Fibroblast of the conjunctiva (primary cell): ENCODE data around the gene OR7G1.

ENCODE experiments used
- DNase-seq: peaks from one replicate; pipeline ENCODE4 v3.0.0-alpha.2; 2010; ENCODE audit warnings: low read depth

Gene OR7G1, protein sequence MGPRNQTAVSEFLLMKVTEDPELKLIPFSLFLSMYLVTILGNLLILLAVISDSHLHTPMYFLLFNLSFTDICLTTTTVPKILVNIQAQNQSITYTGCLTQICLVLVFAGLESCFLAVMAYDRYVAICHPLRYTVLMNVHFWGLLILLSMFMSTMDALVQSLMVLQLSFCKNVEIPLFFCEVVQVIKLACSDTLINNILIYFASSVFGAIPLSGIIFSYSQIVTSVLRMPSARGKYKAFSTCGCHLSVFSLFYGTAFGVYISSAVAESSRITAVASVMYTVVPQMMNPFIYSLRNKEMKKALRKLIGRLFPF

DNA sequence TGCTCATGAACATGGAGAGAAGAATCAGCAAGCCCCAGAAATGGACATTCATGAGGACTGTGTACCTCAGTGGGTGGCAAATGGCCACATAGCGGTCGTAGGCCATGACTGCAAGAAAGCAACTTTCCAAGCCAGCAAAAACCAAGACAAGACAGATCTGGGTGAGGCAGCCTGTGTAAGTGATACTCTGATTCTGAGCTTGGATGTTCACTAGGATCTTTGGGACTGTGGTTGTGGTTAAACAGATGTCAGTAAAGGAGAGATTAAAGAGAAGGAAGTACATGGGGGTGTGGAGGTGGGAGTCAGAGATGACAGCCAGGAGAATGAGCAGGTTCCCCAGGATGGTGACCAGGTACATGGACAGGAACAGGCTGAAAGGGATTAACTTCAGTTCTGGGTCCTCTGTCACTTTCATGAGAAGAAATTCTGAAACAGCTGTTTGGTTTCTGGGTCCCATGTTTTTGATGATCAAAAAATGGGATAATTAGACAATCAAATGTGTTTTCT is at the start of gene OR7G1:
OR7G1 (minus strand) TSS at position 457 of the 507 bp plus-strand sequence; CDS start at position 457, 0 bp downstream.
- DNase-seq, result no peak

DNA sequence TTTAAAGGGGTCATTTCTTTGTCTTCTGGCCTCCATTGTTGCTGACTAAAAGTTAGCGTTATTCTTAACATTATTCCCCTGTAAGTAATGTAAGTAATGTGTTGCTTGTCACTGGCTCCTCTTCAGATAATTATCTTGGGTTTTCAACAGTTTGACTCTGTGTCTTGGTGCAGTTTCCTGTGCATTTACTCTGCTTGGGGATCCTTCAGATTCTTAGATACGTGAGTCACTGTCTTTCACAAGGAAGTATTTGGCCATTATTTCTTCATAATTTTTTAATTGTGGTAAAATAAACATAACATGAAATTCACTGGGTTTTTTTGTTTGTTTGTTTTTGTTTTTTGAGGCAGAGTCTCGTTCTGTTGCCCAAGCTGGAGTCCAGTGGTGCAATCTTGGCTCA is 49.7 kb upstream of the OR7G1 start:
- DNase-seq, result no peak

DNA sequence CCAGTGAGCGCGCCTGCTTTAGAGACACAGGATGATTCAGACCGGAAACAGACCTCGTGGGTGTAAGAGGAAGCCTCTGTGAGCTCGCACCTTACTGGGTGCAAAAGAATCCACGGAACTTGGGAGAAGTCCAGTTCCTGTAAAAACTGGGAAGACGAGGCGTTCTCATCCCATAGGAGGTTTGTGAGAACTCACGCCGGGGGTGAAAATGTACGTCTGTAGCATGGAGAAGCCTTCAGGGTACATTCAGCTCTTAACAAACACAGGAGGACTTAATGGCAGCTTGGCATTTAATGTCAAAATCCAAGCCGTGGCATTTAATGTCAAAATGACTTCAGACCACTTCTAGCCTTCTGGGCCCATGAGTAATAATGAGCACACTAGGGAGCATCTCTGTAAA is 45.9 kb upstream of the OR7G1 start:
- no peak for DNase-seq

DNA sequence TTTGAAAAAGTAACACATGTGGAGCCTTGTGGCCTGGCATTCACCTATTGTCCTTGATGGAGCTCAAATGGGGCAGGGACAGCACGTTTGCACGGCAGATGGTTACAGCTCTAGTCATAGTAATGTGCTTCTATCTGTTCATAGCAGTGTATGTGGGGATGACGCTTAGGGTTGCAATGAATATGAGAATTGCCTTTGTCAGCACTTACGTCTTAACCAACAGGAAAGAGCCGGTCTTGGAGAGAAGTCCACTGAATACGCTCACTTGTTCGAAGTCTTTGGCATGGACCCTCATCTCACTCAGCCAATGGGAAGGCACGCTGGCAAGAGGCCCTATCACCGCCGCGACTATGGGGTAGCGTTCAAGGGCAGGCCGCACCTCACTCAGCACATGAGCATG is 44.3 kb upstream of the OR7G1 start:
- DNase-seq, result no peak

DNA sequence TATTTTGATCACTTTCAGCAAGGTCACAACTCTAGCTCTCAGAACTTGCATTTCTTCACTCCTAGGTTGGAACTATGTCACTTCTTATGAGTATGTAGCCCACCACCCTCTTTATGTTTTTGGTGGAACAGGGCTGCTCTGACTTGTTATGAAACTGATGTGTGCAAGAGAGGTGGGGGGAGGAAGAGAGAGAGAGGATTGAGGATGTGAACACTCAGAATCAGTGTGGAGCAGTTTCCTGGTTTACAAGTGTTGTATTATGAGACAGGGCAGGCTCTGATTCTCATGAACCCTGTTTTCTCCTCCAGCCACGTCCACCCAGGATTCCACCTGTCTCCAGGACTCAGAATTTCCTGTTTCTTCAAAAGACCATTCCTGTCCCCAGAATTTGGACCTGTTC is 40.7 kb upstream of the OR7G1 start:
- DNase-seq, result no peak

DNA sequence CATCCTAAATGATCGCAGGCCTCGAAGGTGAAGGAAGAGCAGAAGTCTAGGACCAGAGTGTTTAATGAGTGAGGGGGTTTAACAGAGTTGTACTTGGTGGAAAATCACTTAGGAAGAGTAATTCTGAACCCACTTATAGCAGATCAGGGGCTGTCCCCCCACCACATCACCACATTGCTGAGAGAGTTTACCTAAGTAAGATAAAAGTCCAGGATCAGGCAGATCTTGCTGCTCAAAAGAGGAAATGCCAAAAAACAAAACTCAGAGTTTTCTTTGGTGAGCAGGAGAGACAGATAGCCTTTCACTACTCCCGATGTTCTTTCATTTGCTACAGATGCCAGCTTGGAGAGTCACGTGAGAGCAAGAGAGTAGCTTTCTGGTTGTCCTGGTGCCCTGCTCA is 40.0 kb upstream of the OR7G1 start:
- DNase-seq, result no peak

DNA sequence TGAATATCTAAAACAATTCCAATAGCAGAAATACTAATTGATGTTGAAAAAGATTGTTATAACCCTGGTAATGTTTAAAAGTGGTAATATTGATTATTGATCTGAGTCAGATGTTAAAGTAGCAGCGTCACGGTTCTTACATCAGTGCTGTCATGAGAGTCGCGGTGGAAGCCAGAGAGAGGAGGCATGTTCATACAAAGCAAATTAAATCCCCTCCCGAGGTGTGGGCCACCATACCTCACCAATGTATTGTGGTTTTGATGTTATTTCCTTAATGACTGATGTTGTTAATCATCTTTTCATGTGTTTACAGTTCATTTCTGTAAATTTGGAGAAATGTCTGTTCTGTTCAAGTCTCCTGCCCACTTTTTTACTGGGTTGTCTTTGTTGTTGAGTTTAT is 35.8 kb upstream of the OR7G1 start:
- no peak for DNase-seq

DNA sequence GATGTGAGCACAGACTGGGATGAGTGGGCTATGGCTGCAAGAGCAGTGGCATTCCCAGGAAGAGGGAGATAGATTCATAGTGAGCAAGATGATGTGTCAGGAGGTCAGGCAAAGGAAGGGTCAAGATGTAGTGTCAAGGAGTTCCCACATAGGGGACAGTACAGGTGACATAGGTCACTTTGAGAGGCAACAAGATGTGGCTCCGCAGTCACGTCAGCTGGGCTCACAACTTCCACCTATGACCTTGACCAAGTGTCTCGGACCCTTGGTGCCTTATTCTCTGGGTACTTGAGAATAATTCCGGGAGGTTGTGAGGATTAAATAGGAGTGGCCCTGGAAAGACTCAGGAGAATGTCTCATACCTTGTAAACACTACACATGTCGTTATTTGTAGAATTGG is 35.1 kb upstream of the OR7G1 start:
- DNase-seq, result no peak

DNA sequence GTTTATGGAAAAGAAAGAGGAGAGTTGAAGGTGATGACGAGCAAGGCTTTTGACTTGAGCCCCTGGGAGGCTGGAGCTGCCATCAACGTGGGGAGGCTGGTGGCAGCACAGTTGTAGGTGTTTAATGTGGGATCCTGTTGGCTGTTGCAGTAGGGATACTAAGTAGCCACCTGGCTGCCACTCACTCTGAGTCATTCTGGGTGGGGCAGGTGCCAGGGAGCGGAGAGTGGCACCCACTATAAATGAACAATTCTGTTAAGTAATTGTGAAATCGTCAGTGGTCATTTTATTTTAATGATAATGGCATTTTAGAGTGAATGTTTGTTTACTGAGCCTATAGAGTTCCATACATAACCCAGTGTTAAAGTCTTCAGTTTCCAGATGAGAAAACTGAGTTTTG is 34.4 kb upstream of the OR7G1 start:
- DNase-seq, result no peak

DNA sequence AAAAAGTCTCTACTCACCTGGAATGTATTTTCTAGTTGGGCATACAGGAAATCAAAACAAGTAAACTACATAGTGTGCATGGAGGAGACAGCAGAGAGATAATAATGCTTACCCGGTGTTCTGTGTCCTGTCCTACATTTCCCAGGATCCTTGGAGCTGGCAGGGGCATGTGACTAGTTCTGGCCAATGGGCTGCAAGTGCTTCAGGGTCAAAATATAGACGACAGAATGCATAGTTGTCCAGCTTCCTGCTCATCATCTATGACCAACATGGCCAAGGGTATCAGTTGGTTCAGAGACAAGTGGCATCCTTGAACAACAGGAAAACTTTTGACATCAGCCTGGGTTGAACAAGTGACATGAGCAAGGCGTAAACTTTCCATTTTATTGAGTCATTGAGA is 33.1 kb upstream of the OR7G1 start:
- DNase-seq, result no peak

DNA sequence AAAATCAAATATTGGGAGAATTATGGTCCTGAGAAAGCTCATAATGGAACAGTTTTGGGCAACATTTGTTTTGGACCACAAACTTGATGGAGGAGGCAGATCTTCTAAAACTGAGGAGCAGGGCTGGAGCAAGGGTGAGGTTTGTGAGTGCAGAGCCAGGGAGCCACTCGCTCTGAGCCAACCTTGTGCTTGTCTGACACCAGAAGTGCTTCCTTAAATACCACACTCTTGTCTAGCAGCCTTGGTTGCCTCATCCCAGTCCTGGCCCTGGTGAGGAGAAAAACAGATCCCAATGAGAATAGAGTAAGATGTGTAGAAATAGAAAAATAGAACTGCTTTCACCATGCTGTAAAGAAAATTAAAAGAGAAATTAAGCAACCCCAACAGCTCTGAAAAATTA is 31.3 kb upstream of the OR7G1 start:
- DNase-seq, result no peak

DNA sequence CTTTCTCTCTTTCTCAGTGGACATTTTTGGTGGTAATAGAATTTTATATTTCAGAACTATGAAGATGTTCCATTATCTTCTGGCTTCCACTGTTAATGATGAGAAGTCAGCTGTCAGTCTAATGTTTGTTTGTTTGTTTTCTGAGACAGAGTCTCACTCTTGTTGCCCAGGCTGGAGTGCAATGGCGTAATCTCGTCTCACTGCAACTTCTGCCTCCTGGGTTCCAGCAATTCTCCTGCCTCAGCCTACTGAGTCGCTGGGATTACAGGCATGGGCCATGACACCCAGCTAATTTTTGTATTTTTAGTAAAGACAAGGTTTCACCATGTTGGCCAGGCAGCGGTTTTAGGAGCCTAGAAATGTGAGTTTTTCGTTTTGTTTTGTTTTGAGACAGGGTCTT is 29.4 kb upstream of the OR7G1 start:
- DNase-seq, result no peak

DNA sequence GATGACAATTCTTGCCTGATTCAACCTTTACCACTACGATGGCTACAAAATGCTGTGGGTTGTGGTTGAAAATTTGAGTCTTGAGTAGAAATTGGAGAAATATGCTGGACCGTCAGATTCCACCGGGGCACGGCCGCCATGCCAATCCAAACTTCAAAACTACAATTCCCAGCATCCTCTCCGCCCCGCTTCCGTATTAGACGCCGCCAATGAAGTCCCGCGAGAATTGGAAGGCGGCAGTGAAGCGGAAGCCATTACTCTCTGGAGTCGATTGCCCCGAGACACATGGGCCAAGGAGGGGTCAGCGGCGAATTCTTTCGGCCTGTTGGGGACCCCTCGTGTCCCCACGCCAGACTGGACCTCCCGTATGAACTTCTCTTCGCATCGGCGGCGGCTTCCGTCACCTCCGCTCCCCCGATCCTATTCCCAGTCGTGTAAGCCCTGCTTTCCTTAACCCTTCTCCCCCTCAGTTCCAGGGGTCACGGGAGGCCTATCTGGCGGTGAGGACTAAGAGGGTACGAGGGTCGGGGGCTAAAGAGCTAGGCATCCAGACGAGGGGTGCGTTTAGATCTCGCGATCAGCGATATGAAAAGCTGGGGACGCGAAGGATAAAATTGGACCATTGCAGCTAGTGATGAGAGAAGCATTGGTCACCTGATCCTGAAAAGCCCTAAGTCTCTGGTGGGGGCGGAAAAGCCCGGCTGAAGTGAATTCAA is 24.8 kb upstream of the OR7G1 start, which contains the start of gene ZNF317:
ZNF317 (plus strand) TSS at position 239 of the 716 bp plus-strand sequence. CDS start 15,620 bp downstream, outside the sequence.
- DNase-seq, result peak; percentile 80

DNA sequence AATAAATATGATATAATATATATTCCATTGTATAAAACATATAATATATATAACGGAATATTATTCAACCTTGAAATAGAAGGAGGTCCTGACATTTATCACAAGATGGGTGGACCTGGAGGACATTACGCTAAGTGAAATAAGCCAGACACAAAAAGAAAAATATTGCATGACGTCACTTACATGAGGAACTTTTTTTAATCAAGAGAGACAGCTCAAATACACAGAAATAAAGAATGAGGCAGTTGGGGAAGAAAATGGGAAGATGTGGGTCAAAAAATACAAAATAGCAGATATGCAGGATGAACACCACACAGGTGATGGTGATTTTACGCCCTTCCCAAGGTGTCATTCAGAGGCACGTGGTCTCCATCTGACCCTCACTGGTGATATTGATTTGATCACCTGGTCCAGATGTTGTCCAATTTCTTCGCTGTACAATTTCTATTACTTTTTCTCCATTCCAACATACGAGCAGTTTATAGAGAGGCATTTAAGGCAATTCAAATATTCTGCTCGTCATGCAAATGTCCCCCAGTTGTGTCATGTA is 24.1 kb upstream of the OR7G1 start:
- no peak for DNase-seq

DNA sequence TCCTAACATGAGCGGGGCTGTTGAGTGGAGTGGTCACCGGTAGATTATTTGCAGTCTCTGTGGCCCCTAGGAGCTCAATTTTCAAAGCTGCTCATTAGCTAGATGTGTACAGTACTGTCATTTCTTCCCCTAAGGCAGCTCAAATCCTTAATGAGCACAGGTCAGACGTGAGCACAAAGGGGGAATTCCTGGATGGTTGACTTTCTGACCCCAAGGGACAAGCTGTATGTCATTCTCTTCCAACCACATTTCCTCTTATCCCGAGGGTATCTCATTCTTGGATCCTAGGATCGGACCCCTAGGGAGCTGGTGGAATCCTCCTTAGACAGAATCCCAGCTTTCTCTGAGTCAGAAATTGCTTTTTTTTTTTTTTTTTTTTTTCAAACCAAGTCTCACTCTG is 16.9 kb upstream of the OR7G1 start:
- DNase-seq, result no peak

DNA sequence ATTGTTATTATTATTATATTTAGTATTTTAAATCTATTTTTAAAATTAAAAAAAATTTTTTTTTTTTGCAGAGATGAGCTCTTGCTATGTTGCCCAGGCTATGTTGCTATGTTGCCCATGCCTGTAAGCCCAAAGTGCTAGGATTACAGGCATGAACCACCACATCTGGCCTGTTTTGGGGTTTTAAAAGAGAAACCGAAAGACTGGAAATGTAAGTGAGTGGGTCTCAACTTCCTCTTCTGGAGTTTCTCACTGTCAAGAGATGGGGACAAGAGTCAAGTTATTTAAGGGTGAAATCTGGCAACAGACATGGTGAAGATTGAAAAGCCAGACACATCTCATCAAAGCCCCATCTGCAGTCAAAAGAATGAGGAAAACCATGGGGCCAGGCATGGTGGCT is 15.4 kb upstream of the OR7G1 start:
- no peak for DNase-seq

DNA sequence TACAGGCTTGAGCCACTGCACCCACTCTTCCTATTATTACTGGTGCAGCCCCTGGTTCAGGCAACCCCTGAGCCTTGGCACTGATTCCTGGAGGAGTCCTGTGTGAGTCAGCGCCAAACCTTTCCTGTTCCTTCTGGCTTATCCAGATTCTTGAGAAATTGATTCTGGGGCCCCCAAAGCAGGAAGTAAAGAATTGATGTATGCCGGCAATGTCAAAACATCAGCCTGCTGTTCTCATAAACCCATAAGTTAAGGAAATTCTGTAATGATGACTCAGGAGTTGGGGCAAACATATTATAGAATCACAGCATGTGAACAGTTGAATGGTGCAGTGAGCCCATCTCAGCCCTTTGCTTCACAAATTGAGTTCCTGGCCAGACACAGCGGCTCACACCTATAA is 12.6 kb upstream of the OR7G1 start:
- no peak for DNase-seq

DNA sequence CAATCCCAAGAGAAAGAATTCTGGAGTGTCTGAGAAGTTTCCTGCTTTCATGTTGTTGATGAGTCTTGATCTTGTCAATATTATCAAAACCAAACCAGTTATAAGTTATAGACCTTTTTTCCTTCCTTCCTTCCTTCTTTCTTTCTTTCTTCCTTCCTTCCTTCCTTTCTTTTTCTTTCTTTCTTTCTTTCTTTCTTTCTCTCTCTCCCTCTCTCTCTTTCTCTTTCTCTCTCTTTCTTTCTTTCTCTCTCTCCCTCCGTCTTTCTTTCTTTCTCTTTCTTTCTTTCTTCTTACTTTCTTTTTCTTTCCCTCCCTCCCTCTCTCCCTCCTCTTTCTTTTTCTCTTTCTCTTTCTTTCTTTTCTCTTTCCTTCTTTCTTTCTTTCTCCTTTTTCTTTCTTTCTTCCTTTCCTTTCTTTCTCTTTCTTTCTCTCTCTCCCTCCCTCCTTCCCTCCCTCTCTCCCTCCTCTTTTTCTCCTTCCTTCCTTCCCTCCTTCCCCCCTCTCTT is 11.4 kb upstream of the OR7G1 start, which contains the start of gene OR7G3:
OR7G3 (minus strand) TSS at position 51 of the 506 bp plus-strand sequence; CDS start at position 51, 0 bp downstream.
- no peak for DNase-seq

DNA sequence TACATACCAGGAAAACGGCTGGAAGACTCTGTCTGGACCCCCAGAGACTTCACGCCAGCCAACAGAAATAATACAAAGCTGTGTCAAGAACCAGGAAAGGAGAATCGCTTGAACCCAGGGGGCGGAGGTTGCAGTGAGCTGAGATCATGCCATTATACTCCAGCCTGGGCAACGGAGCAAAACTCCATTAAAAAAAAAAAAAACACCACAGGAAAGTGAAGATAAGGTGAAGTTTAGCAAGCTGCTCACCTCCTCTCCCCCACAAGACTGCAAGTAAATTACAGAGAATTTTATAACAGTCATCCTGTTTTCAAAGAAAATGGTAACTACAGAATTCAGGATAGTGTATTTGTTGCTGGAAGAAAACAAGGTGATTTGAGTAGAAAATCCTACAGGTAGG is 984 bp upstream of the OR7G1 start:
- no peak for DNase-seq

DNA sequence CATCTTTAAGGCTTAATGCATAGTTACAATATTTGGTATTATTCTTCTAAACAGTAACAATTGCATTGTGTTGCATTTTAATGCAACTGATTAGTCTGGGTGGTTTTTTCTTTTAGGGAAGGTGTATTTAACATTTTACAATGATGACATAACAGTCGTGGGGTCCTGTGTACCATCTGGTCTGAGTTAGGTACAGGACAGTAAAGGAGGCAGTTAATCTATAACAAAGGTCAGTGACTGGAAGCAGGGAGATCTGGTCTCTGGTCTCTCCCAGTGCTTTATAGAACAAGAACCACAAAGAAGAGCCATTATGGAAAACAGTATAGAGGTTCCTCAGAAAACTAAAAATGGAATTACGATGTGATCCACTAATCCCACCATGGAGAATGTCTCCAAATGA is 5.6 kb downstream of the OR7G1 start:
- DNase-seq, result no peak

DNA sequence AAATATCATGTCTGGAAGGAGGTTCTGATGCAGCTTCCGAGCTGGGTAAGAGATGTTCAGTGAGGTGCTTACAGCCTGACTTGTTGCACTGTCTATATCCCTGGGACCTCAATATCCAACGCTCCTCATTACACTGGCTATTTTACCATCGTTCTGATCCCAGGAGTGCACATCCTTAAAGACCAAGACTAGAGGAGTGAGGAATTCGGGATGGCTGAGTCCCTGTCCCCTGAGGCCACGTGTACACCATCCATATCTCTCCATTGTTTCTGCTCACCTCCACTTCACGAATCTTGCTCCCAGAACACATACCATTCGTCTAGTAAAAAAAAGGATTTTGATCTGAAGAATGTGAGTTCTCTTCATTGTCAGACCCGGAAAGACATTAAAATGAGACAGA is 8.2 kb downstream of the OR7G1 start, which contains the start of gene OR7G2:
OR7G2 (minus strand) TSS at position 101 of the 400 bp plus-strand sequence. CDS start 4,232 bp downstream, outside the sequence.
- DNase-seq, result no peak

DNA sequence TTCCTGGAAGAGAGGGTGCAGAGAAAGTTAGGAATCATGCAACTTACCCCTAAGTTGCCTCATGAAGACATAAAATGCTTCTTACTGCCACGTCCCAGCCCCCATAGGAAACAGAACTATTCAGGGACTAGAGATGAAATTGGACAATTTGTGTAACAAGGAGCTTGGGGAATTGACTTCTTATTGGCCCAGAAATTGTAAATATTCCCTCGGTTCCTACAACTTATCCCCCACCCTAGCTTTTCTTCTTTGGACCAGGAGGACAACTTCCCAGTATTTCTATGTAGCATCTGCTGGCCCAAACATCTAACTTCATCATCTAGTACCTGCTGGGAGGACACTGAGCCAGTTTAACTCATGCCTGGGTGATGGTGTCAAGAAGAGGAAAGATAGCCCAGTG is 28.8 kb downstream of the OR7G1 start, which contains the start of gene OR1M1:
OR1M1 (plus strand) TSS at position 301 of the 400 bp plus-strand sequence. CDS start 6,184 bp downstream, outside the sequence.
- no peak for DNase-seq

DNA sequence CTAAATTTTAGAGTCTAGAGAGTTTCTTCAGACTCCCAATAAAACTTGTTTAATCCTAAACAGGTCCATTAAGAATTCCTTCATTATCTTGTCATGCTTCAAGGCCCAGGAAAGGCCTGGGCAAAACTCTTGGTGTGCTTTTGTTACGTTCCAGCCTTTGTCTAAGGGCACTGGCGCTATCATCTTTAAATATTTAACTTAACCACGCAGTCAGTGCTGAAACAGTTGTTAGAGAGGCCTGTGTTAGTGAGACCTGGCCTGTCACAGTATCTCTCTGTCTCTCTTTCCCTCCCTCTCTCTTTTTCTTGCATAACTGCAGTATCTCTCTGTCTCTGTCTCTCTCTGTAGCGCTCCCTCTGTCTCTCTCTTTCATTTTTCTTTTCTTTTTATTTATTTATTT is 36.9 kb downstream of the OR7G1 start:
- DNase-seq, result no peak
